Fibroblast of skin of left biceps (primary cell): ENCODE data around the gene RWDD4.
"Not testable (repeated sequence)": the region's sequence is repeated elsewhere in the genome, so short reads cannot be mapped to it uniquely, and the experiment has no call there.

Experiments
- DNase-seq, 2 experiments: peaks; one replicate each; pipeline ENCODE4 v3.0.0-alpha.2; 2013; ENCODE audit warnings: low read depth in 2 of 2

The RWDD4 gene

GRCh38 chr4:183635741-183636140 is 23.2 kb downstream of the RWDD4 start:
- no peak for DNase-seq

- no peak for DNase-seq
Observed at GRCh38 chr4:183635321-183635720, 23.7 kb downstream of the RWDD4 start.

GRCh38 chr4:183633476-183634400 is 25.2 kb downstream of the RWDD4 start:
- no peak for DNase-seq

- DNase-seq, result no peak
Observed at GRCh38 chr4:183632689-183633088, 26.3 kb downstream of the RWDD4 start.

GRCh38 chr4:183631577-183632198 is 27.3 kb downstream of the RWDD4 start:
- no peak for DNase-seq

GRCh38 chr4:183627979-183628588 is 30.9 kb downstream of the RWDD4 start:
- DNase-seq, result no peak

GRCh38 chr4:183627286-183627685 is 31.7 kb downstream of the RWDD4 start:
- not testable (repeated sequence) for DNase-seq

- no peak for DNase-seq
Observed at GRCh38 chr4:183626168-183626567, 32.8 kb downstream of the RWDD4 start.

- no peak for DNase-seq
Observed at GRCh38 chr4:183624548-183624947, 34.4 kb downstream of the RWDD4 start.

- no peak for DNase-seq
Observed at GRCh38 chr4:183621875-183622274, 37.1 kb downstream of the RWDD4 start.

- no peak for DNase-seq
Observed at GRCh38 chr4:183620421-183620820, 38.6 kb downstream of the RWDD4 start.

- DNase-seq, result no peak
Observed at GRCh38 chr4:183618681-183619080, 40.3 kb downstream of the RWDD4 start.

- no peak for DNase-seq
Observed at GRCh38 chr4:183617075-183617474, 41.9 kb downstream of the RWDD4 start.

- DNase-seq, result no peak
Observed at GRCh38 chr4:183612329-183613250, 46.4 kb downstream of the RWDD4 start.

- DNase-seq, result no peak
Observed at GRCh38 chr4:183611210-183611830, 47.7 kb downstream of the RWDD4 start.

- no peak for DNase-seq
Observed at GRCh38 chr4:183610613-183611012, 48.4 kb downstream of the RWDD4 start.

- DNase-seq, result no peak
Observed at GRCh38 chr4:183610033-183610432, 49.0 kb downstream of the RWDD4 start.

- DNase-seq, result no peak
Observed at GRCh38 chr4:183609151-183609550, 49.8 kb downstream of the RWDD4 start.

- no peak for DNase-seq
Observed at GRCh38 chr4:183607894-183608293, 51.1 kb downstream of the RWDD4 start.

- no peak for DNase-seq
Observed at GRCh38 chr4:183602557-183603027, 56.4 kb downstream of the RWDD4 start.

GRCh38 chr4:183601381-183601780 is 57.6 kb downstream of the RWDD4 start:
- DNase-seq, result no peak
